Measurements from ENCODE around the gene CLPTM1L. TPM values are rescaled to one million over a fixed set of nuclear protein-coding genes. Genes with fewer than 3 reads are reported as not detected.
"Not testable (repeated sequence)": the region's sequence is repeated elsewhere in the genome, so short reads cannot be mapped to it uniquely, and the experiment has no call there.

CLPTM1L gene
- total RNA-seq, 1 donor from 2014 or later: 30.4 TPM

DNA sequence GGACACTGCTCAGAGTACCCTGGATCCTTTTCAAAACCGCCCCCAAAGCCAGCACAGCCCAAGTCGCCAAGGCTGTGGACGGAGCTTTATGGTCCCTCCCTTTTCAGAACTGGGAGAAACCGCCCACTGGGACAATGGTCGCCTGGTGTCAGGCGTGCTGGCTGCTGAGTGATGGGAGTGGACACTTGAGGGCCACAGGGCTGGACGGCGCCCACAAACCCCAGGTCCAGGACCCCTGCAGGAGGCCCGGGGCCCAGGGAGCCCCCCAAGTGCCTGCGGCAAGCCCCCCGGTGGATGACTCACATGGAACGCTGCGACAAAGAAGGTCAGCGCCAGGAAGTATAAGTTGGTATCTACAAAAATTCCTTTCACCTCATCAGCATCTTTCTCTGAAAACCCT, 10.9 kb downstream of the CLPTM1L start:
- intact Hi-C loops (cut with DNase I): no loop called here
- ATAC-seq (ENCODE audit: poor library complexity): no peak
- DNase-seq: peak; percentile 17

DNA sequence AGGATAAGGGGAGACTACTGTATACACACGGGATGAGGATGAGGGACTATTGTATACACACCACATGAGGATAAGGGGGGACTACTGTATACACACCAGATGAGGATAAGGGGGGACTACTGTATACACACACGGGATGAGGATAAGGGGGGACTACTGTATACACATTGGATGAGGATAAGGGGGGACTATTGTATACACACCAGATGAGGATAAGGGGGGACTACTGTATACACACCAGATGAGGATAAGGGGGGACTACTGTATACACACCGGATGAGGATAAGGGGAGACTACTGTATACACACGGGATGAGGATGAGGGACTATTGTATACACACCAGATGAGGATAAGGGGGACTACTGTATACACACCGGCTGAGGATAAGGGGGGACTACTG, 11.6 kb downstream of the CLPTM1L start:
- intact Hi-C loops (cut with DNase I); DNase-seq; ATAC-seq (ENCODE audit: poor library complexity): not testable (repeated sequence)

DNA sequence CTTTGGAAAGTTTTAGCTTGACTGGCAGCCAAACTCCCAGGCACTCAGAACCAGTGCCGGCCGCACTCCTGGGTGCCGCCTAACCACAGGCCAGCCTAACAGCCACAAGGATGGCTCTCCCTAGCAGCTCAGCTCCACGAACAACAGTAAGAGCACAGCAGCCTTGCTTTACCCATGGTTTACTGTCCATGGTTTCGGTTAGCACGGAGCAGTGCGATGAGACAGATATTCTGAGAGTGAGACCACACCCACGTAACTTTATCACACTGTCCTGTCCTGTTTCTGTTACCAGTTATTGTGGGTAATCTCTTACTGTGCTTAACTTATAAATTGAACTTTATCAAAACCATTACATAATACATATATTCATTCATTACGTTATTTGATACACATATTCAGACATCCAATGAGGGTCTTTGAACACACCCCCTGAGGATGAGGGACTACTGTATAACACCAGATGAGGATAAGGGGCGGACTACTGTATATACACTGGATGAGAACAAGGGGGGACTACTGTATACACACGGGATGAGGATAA, 12.4 kb downstream of the CLPTM1L start:
- intact Hi-C loops (cut with DNase I): no loop called here
- ATAC-seq (ENCODE audit: poor library complexity): no peak
- no peak for DNase-seq

DNA sequence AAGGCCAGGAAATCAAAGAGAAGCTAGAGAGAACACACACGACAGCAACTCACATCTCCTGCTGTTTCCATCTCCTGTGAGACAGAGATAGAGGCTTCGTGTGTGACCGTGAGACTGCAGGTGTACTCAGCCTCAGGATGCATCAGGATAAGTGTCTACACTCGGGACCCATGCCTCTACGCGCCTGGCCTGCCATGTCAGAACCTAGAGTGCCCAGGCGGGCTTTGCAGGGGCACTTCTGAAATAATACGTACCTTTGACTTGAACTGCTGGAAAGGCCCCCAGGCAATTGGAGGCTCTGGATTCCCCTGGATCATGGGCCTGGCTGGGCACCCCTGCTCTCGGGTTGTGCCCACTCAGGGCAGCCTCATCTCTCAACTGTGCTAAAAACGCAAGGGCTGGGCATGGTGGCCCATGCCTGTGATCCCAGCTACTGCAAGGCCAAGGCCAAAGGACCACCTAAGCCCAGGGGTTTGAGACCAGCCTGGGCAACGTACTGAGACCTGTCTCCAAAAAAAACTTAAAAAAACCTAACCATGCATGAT, 13.0 kb downstream of the CLPTM1L start:
- DNase-seq (no peak), ATAC-seq (ENCODE audit: poor library complexity) (no peak)
- intact Hi-C loops (cut with DNase I): no loop called here

DNA sequence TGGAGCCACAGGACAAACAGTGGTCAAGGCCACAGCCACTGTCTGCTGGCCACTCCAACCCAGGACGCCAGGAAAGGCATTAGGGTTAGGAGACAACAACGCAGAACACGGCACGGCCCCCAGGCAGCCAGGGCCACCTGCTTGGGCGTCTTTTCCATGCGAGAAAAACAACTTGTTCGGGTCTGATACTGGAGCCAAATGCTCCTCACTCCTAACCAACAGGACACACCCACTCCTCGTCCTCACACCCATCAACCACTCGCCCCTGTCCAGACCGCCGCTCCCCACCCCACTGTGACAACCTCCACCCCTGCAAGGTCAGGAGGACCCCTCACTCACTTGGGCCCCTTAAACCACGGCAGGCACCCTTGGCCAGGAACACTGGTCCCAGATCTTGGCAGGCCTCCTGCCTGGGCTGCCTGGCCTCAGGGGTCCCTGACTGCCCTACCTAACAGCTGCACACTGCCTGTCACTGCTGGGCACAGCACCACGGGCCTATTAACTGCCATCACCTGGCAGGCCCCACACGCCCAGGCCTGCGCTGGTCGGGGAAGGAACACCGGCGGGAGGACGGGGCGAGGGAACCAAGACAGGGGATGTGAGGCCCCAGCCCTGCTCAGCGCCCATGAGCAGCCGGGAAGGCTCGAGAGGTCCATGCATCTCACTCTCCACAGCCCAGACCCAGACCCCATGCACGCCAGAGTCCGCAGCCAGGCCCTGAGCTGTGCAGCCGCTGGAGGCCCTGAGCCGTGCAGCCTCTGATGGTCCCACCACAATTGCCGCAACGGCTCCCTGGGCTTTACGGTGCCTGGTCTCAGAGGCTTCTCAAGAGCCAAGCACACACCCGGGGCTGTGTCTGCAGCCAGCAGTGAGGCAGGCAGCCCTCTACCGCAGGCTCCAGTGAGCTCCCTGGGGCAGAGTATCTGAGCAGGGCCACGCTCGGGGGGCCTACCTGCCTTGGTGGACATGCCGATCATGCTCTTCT, 13.8 kb downstream of the CLPTM1L start:
- intact Hi-C loops (cut with DNase I): no loop called here
- no peak for ATAC-seq (ENCODE audit: poor library complexity)

DNA sequence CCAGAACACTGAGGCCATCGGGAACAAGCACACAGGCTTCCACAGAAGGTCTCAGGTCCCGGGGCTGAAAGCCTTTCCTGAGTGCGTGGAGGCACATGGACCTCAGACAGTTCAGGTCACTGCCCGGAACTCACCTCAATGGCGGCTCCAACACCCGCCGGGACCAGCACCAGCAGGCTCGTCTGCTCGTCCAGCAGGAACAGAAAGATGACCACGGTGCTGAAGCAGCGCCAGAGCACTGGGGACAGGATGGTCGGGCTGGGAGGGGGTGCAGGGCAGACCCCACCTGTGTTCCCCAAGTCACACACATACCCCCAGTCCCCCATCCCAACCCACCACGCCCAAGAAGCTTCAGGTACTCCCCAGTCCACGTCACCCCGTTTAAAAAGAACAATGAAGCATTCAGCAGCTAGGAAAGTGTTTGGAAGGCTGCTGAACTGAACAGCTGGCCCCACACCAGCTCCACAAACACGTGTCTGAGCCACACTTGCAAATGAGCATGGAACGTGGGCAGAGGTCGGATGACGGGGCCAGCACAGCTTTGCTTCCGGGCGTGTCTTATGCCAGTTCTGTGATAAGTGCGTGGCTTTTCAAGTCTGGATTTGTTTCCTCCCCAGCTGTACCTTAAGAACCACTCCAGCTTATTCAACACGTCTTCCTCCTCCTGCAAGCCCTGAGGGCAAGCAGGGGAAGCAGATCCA, 14.6 kb downstream of the CLPTM1L start:
- DNase-seq: no peak
- intact Hi-C loops (cut with DNase I): no loop called here
- peak; percentile 51 for ATAC-seq (ENCODE audit: poor library complexity)

More for the DNA sequence above, 13.8 kb downstream of the CLPTM1L start:
- no peak for DNase-seq

DNA sequence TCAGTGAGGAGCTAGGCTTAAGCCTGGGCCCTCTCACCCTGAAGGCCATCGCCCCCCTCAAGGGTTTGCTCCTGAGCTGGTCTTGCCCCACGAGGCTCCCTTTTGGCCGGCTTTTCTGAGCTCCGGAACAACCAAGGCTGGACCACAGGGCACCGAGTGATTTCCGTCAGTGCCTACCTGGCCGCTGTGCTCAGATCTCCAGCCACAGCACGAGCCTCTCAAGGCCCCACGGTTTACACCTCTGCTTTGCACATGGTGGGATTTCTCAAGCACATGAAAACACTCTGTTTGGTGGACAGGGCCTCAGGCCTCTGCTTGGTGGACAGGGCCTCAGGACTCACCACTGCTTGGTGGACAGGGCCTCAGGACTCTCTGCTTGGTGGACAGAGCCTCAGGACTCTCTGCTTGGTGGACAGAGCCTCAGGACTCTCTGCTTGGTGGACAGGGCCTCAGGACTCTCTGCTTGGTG, 15.8 kb downstream of the CLPTM1L start:
- ATAC-seq (ENCODE audit: poor library complexity) (no peak), DNase-seq (no peak)
- intact Hi-C loops (cut with DNase I): no loop called here

DNA sequence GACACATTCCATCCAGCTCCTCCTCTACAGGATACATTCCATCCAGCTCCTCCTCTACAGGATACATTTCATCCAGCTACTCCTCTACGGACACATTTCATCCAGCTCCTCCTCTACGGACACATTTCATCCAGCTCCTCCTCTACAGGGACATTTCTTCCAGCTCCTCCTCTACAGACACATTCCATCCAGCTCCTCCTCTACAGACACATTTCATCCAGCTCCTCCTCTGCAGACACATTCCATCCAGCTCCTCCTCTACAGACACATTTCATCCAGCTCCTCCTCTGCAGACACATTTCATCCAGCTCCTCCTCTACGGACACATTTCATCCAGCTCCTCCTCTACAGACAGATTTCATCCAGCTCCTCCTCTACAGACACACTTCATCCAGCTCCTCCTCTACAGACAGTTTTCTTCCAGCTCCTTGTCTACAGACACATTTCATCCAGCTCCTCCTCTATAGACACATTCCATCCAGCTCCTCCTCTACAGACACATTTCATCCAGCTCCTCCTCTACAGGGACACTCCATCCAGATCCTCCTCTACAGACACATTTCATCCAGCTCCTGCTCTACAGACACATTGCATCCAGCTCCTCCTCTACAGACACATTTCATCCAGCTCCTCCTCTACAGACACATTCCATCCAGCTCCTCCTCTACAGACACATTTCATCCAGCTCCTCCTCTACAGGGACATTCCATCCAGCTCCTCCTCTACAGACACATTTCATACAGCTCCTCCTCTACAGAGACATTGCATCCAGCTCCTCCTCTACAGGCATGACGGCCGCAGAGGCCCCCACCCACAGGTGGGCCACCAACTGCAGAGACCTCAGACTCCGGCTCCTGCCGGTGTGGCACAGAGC, 16.4 kb downstream of the CLPTM1L start:
- intact Hi-C loops (cut with DNase I); ATAC-seq (ENCODE audit: poor library complexity); DNase-seq: not testable (repeated sequence)

DNA sequence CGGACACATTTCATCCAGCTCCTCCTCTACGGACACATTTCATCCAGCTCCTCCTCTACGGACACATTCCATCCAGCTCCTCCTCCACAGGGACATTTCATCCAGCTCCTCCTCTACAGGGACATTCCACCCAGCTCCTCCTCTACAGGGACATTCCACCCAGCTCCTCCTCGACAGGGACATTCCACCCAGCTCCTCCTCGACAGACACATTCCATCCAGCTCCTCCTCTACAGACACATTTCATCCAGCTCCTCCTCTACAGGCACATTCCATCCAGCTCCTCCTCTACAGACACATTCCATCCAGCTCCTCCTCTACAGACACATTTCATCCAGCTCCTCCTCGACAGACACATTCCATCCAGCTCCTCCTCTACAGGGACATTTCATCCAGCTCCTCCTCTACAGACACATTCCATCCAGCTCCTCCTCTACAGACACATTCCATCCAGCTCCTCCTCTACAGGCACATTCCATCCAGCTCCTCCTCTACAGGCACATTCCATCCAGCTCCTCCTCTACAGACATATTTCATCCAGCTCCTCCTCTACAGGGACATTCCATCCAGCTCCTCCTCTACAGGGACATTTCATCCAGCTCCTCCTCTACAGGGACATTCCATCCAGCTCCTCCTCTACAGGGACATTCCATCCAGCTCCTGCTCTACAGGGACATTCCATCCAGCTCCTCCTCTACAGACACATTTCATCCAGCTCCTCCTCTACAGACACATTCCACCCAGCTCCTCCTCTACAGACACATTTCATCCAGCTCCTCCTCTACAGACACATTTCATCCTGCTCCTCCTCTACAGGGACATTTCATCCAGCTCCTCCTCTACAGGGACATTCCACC, 17.8 kb downstream of the CLPTM1L start:
- DNase-seq; intact Hi-C loops (cut with DNase I); ATAC-seq (ENCODE audit: poor library complexity): not testable (repeated sequence)

DNA sequence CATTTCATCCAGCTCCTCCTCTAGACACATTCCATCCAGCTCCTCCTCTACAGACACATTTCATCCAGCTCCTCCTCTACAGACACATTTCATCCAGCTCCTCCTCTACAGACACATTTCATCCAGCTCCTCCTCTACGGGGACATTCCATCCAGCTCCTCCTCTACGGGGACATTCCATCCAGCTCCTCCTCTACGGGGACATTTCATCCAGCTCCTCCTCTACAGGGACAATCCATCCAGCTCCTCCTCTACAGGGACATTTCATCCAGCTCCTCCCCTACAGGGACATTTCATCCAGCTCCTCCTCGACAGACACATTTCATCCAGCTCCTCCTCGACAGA, 18.4 kb downstream of the CLPTM1L start:
- DNase-seq; intact Hi-C loops (cut with DNase I); ATAC-seq (ENCODE audit: poor library complexity): not testable (repeated sequence)

DNA sequence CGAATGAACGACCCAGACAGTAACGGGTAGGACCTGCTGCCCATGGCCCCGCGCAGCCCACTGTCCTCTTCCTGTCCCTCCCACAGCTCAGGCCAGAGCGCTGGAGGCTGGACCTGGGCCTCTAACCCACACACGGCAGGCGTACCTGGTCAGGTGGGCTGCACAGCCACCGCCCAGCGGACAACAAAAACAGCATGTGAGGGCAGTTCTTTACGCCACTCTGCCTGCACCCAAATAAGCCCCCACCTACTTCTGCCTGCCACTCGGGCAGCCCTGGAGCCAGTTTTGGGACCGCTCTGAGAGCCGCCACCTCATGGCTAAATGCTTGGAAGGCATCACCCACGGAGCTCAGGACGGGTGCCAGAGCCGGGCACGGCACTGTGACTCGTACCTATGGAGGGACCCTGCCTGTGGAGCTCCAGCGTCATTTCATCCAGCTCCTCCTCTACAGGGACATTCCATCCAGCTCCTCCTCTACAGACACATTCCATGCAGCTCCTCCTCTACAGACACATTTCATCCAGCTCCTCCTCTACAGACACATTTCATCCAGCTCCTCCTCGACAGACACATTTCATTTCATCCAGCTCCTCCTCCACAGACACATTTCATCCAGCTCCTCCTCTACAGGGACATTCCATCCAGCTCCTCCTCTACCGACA, 18.9 kb downstream of the CLPTM1L start:
- ATAC-seq (ENCODE audit: poor library complexity) (no peak), DNase-seq (no peak)
- intact Hi-C loops (cut with DNase I): no loop called here

DNA sequence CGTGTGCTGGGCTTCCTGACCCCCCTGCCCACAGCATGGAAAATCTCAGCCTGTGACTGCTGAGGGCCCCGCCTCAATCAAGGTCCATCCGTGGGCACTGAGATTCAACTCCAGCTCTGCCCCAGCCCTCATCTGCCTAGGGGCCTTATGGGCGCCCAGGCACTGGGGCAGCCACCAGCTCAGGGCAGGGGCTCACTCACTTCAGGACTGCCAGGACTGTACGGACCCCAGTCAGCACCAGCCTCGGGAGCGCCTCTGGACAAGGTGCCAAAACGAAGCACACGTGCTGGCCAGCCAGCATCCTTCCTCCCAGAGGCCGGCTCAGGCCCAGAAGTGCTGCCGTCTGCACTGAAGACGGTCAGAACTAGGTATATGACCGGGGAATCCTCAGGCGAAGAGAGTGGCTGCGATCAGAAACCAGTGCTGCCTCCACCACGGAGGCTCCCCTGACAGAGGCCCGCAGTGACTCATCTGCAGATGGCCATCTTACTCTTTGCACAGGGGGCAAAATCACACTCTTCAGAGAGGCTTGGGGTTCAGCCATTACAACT, 19.6 kb downstream of the CLPTM1L start:
- intact Hi-C loops (cut with DNase I): no loop called here

DNA sequence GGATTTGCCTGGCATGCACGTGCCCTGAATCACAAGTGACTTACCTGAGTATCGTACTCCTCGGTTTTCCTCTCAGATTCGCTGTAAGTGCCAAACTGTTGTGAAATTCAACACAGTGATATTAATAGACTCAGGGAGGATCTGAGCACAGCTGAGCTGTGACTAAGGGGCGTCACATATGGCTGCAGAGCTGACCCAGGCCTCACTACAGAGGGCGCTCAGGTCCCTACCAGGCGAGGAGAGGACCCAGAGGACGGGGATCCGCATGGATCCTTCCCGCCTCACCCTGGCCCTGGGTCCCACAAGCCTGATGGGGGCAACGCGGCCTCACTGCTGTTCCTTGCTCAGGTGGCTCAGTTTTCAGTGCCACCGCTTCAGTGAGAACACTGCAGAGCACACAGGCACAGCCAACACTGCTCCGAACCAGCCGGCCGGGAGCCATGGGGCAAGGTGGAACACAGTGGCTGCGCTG, 20.1 kb downstream of the CLPTM1L start:
- ATAC-seq (ENCODE audit: poor library complexity) (peak; percentile 53), DNase-seq (no peak)
- intact Hi-C loops (cut with DNase I): no loop called here

More for the DNA sequence above, 19.6 kb downstream of the CLPTM1L start:
- ATAC-seq (ENCODE audit: poor library complexity) (no peak), DNase-seq (no peak)

DNA sequence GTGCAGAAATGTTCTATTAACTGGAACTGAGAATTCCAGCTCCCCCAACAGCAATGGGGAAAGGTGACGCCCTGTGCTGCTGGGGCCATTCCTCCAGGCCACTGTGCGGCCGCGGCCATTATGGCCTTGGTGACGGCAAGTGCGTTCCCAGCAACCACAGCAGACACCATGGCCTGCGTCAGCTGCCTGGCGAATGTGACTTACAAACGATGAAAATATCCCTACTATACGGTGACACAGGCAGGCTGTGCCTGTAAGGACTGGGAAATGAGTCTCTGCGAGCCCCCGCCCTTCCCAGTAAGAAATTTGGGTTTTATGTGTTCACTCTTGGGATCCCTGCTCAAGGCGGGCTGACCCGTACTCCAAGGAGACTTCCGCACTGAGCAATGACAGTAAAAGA, 20.6 kb downstream of the CLPTM1L start:
- ATAC-seq (ENCODE audit: poor library complexity) (no peak), DNase-seq (no peak)
- intact Hi-C loops (cut with DNase I): no loop called here

DNA sequence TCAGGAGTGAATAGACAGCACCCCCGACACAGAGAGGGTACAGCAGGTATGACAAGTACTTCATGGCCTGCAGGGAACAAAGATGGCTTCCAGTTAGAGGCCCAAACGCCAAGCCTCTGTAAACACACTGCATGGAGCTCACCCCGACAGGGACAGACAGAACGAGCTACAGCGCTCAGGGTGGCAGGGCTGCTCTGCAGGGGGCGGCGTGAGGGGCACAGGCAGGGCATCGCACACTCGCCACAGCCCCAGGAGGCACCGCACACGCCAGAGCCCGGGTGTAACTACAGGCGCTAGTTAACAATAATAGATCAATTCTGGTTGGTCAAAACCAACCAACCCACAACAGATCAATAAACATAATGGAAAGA, 21.1 kb downstream of the CLPTM1L start:
- intact Hi-C loops (cut with DNase I): no loop called here
- DNase-seq (no peak), ATAC-seq (ENCODE audit: poor library complexity) (no peak)

DNA sequence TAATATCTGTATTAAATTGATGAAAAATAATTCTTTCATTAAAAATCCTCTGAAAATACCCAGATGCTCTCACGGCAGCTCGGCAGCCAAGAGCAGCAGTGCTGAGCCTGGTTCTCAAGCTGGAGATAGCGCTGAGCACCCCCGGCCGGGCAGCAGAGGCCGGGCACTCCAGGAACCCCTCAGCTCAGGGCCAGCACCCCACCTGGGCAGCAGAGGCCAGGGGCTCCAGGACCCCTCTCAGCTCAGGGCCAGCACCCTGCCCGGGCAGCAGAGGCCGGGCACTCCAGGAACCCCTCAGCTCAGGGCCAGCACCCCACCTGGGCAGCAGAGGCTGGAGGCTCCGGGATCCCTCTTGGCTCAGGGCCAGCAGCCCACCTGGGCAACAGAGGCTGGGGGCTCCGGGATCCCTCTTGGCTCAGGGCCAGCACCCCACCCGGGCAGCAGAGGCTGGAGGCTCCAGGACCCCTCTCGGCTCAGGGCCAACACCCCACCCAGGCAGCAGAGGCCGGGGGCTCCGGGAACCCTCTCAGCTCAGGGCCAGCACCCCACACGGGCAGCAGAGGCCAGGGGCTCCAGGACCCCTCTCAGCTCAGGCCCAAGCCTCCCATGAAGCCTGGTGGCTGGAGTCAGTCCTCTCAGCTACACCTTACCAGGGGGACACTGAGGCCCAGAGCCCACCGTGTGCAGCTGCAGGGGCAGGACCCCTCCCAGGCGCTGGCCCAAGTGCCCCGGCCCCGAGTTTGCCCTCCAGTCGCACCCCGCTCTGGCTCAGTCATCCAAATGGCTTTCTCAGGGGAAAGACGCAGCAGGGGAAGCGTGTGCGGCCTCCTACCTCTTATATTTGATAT, 21.7 kb downstream of the CLPTM1L start:
- ATAC-seq (ENCODE audit: poor library complexity) (no peak), DNase-seq (no peak)
- intact Hi-C loops (cut with DNase I): no loop called here

Measured in Right ventricle myocardium superior (tissue), 1 donor.